GM18507 (cell line): ENCODE data around the gene PIGQ.

Experiments used
- DNase-seq: peaks from one replicate; pipeline ENCODE4 v3.0.0; 2011; ENCODE audit warnings: low read depth; ENCODE audit not compliant: insufficient read length; ENCODE audit errors: extremely low spot score
- FAIRE-seq: peaks from 2 replicates; lab custom pipeline; 2011; peaks lifted over from hg19 to GRCh38; lab: Jason Lieb, UNC

PIGQ gene

GRCh38 chr16:621526-622105, 51.8 kb downstream of the PIGQ start:
- FAIRE-seq (no peak), DNase-seq (no peak)

GRCh38 chr16:622920-623280, 53.1 kb downstream of the PIGQ start:
- DNase-seq (no peak), FAIRE-seq (no peak)

- no peak for FAIRE-seq
- DNase-seq: no peak
Measured at GRCh38 chr16:624526-625070, 54.8 kb downstream of the PIGQ start.

GRCh38 chr16:625117-625976, 55.6 kb downstream of the PIGQ start:
- FAIRE-seq (no peak), DNase-seq (no peak)

GRCh38 chr16:625977-626765, 56.4 kb downstream of the PIGQ start:
- FAIRE-seq (no peak), DNase-seq (no peak)

- DNase-seq (no peak), FAIRE-seq (no peak)
Measured at GRCh38 chr16:626787-627453, 57.2 kb downstream of the PIGQ start.

GRCh38 chr16:627454-628239, 57.9 kb downstream of the PIGQ start:
- DNase-seq (no peak), FAIRE-seq (no peak)

- no peak for DNase-seq
- no peak for FAIRE-seq
Measured at GRCh38 chr16:628321-629061, 58.7 kb downstream of the PIGQ start.

- DNase-seq (no peak), FAIRE-seq (no peak)
Measured at GRCh38 chr16:629185-629832, 59.5 kb downstream of the PIGQ start.

GRCh38 chr16:629833-630248, 60.1 kb downstream of the PIGQ start:
- DNase-seq (no peak), FAIRE-seq (no peak)

- DNase-seq (no peak), FAIRE-seq (no peak)
Measured at GRCh38 chr16:630249-630814, 60.6 kb downstream of the PIGQ start.

- no peak for FAIRE-seq
- no peak for DNase-seq
Measured at GRCh38 chr16:630815-631405, 61.1 kb downstream of the PIGQ start, which contains the start of gene WFIKKN1. Gene WFIKKN1 (plus strand): TSS chr16:630985. CDS start chr16:631254, 269 bp downstream.

GRCh38 chr16:631808-632358, 62.1 kb downstream of the PIGQ start:
- DNase-seq: no peak
- no peak for FAIRE-seq

- DNase-seq: no peak
- no peak for FAIRE-seq
Measured at GRCh38 chr16:632486-633335, 62.9 kb downstream of the PIGQ start.

- FAIRE-seq: no peak
- DNase-seq: no peak
Measured at GRCh38 chr16:633336-634050, 63.7 kb downstream of the PIGQ start.
